Left lung (tissue), 10 donors: ENCODE data around the gene RAB9A. TPM values are rescaled to one million over a fixed set of nuclear protein-coding genes. Genes with fewer than 3 reads are reported as not detected.

Experiments
- ATAC-seq: fragments of 200-7000 bp; cut with Tn5 transposase; one replicate; pipeline ENCODE4 v1.9.1; 2020; ENCODE audit warnings: moderate library complexity
- DNase-seq, 4 donors: peaks; one replicate each; pipeline ENCODE4 v3.0.0-alpha.2; 2013 to 2020
- H3K27ac ChIP-seq, 2 donors: fragments of 200-600 bp; sonication (generic) in 1 of 2; one replicate each; pipeline versions ENCODE4 v1.5.0 to v1.8.0; 2020 to 2021
- H3K27me3 ChIP-seq, 2 donors: fragments of 200-600 bp; sonication (generic) in 1 of 2; one replicate each; pipeline versions ENCODE4 v1.5.0 to v1.8.0; 2020 to 2021
- H3K36me3 ChIP-seq, 2 donors: fragments of 200-600 bp; sonication (generic) in 1 of 2; one replicate each; pipeline versions ENCODE4 v1.5.0 to v1.8.0; 2020 to 2021
- H3K4me1 ChIP-seq, 2 donors: fragments of 200-600 bp; one replicate each; pipeline ENCODE4 v1.8.0; 2021
- H3K4me3 ChIP-seq, 2 donors: fragments of 200-600 bp; sonication (generic) in 1 of 2; one replicate each; pipeline versions ENCODE4 v1.5.0 to v1.8.0; 2020 to 2021; ENCODE audit warnings: mild to moderate bottlenecking in 1 of 2
- H3K9me3 ChIP-seq, 2 donors: fragments of 200-600 bp; sonication (generic) in 1 of 2; one replicate each; pipeline versions ENCODE4 v1.5.0 to v1.8.0; 2020 to 2021
- CTCF ChIP-seq, 2 donors: fragments of 200-600 bp; sonication (generic) in 1 of 2; IDR thresholded peaks; one replicate each; pipeline versions ENCODE4 v1.5.0 to v1.8.0; 2021; ENCODE audit warnings: antibody characterized with exemption in 2 of 2
- intact Hi-C, 2 donors: fragments of 100-400 bp; cut with DNase I; formaldehyde crosslinking; loops; one replicate each; pipeline versions ENCODE4 v1.11.2 to v1.14.2; 2022
- polyA plus RNA-seq, 6 donors: library from polyadenylated mRNA; unstranded; fragments of 120-200 nt; gene quantifications; one replicate each; pipeline ENCODE4 v1.2.1, GENCODE V29; 2013; ENCODE audit not compliant: insufficient read length in 6 of 6
- total RNA-seq, 2 donors: library from RNA; stranded (reverse); fragmentation: NEBNext Ultra II Directional; extraction: Animal tissue kit (Norgen Biotek cat#: 25700); gene quantifications; one replicate each; pipeline ENCODE4 v1.2.1, GENCODE V29; 2021
- donor health status: DM: no; HTN: yes; CAD: no.
- donor health status: DM: no; HTN: no; CAD: no.

RAB9A gene
- total and polyA plus RNA-seq, 8 donors: 22.5 to 32.4 (median 24.5) TPM

- H3K9me3 ChIP-seq: no peaks in the 10 kb centered on the region
- H3K36me3 ChIP-seq: peaks cover 0 to 5% of the 10 kb centered on the region in 2 donors
- intact Hi-C loops: no loop called here
- no peak for DNase-seq
- no peak overlapping the region for H3K4me3 ChIP-seq
- no peaks in the 10 kb centered on the region for H3K27me3 ChIP-seq
- peak overlapping the region in 1 of 2 donors; percentile 45 for H3K27ac ChIP-seq
- peak; percentile 64 for ATAC-seq
- H3K4me1 ChIP-seq: no peaks in the 10 kb centered on the region
- TF ChIP-seq CTCF (IDR thresholded peaks at IDR 0.05): no peak
Observed at GRCh38 chrX:13742397-13743176, 53.7 kb downstream of the RAB9A start.

- Histone ChIP-seq H3K27ac (no peak overlapping the region), H3K27me3 (no peaks in the 10 kb centered on the region), H3K4me3 (no peak overlapping the region), H3K9me3 (no peaks in the 10 kb centered on the region), H3K36me3 (peaks cover 0 to 13% of the 10 kb centered on the region in 2 donors), H3K4me1 (no peaks in the 10 kb centered on the region)
- peak in 1 of 2 donors; percentile 13 for TF ChIP-seq CTCF (IDR thresholded peaks at IDR 0.05)
- intact Hi-C loops: no loop called here
- no peak for DNase-seq
- ATAC-seq: peak; percentile 41
Observed at GRCh38 chrX:13747836-13748235, 58.9 kb downstream of the RAB9A start.

- no peak for DNase-seq
- Histone ChIP-seq H3K36me3 (peaks cover 0 to 13% of the 10 kb centered on the region in 2 donors), H3K27ac (no peak overlapping the region), H3K4me3 (no peak overlapping the region), H3K4me1 (no peaks in the 10 kb centered on the region), H3K27me3 (no peaks in the 10 kb centered on the region), H3K9me3 (no peaks in the 10 kb centered on the region)
- no peak for ATAC-seq
- intact Hi-C loops: no loop called here
- no peak for TF ChIP-seq CTCF (IDR thresholded peaks at IDR 0.05)
Observed at GRCh38 chrX:13748486-13748885, 59.6 kb downstream of the RAB9A start.

GRCh38 chrX:13750204-13750603 is 61.3 kb downstream of the RAB9A start:
- Histone ChIP-seq H3K27me3 (no peaks in the 10 kb centered on the region), H3K36me3 (peaks cover 0 to 13% of the 10 kb centered on the region in 2 donors), H3K27ac (no peak overlapping the region), H3K4me3 (no peak overlapping the region), H3K9me3 (no peaks in the 10 kb centered on the region), H3K4me1 (no peaks in the 10 kb centered on the region)
- peak; percentile 24 to 50 for TF ChIP-seq CTCF (IDR thresholded peaks at IDR 0.05)
- DNase-seq (no peak), ATAC-seq (peak; percentile 84)
- intact Hi-C loops: no loop called here

GRCh38 chrX:13750812-13751211 is 61.9 kb downstream of the RAB9A start:
- H3K4me1 ChIP-seq: no peaks in the 10 kb centered on the region
- H3K27me3 ChIP-seq: no peaks in the 10 kb centered on the region
- TF ChIP-seq CTCF (IDR thresholded peaks at IDR 0.05): no peak
- DNase-seq (no peak), ATAC-seq (no peak)
- no peak overlapping the region for H3K27ac ChIP-seq
- intact Hi-C loops: no loop called here
- no peaks in the 10 kb centered on the region for H3K9me3 ChIP-seq
- H3K36me3 ChIP-seq: peaks cover 0 to 13% of the 10 kb centered on the region in 2 donors
- H3K4me3 ChIP-seq: no peak overlapping the region
